IMR-90 (cell line): ENCODE data around the gene MAP1LC3B2. TPM values are rescaled to one million over a fixed set of nuclear protein-coding genes. Genes with fewer than 3 reads are reported as not detected.
A peak's percentile ranks its signal among the peaks of the same experiment; 100 is the strongest.

Experiments used
- ATAC-seq: fragments of 200-7000 bp; cut with Tn5 transposase; 2 replicates; pipeline ENCODE4 v1.9.1; 2020; ENCODE audit warnings: low read depth, mild to moderate bottlenecking, moderate library complexity
- BruUV-seq: library from RNA; stranded (reverse); fragments of 400-500 nt; replicated peaks from 2 replicates; lab custom pipeline; 2021; lab: Mats Ljungman, UMichigan
- CTCF ChIA-PET: fragments of 300-600 bp; formaldehyde crosslinking; extraction: SDS; loops from one replicate; lab custom pipeline; 2021; ENCODE audit warnings: antibody characterized with exemption; lab: Yijun Ruan, JAX
- POLR2A ChIA-PET: fragments of 300-600 bp; sonication (Branson Sonifier 250); formaldehyde crosslinking; loops from one replicate; lab custom pipeline; 2022; ENCODE audit warnings: antibody characterized with exemption; ENCODE audit not compliant: unreplicated experiment; lab: Charles Lee
- DNase-seq: peaks from one replicate; pipeline ENCODE4 v3.0.0; 2013
- H2AFZ ChIP-seq: replicated peaks from 2 replicates; pipeline ENCODE3; 2013; ENCODE audit warnings: low read length, mild to moderate bottlenecking; ENCODE audit not compliant: poor library complexity
- H2AK5ac ChIP-seq: 2 replicates; pipeline ENCODE4 v1.6.1; 2013; ENCODE audit warnings: low read depth, low read length, inconsistent platforms
- H2AK9ac ChIP-seq: replicated peaks from 2 replicates; pipeline ENCODE3; 2013; ENCODE audit warnings: mild to moderate bottlenecking, low read depth, low read length, moderate library complexity; ENCODE audit not compliant: poor library complexity
- H2BK120ac ChIP-seq: 2 replicates; pipeline ENCODE4 v1.6.1; 2013; ENCODE audit warnings: low read depth, low read length, inconsistent platforms
- H2BK15ac ChIP-seq: 3 replicates; pipeline ENCODE4 v1.6.1; 2013; ENCODE audit warnings: low read depth, low read length, inconsistent platforms
- H2BK20ac ChIP-seq: 2 replicates; pipeline ENCODE4 v1.6.1; 2013; ENCODE audit warnings: low read depth, mild to moderate bottlenecking, inconsistent platforms, low read length, moderate library complexity
- H2BK5ac ChIP-seq: 2 replicates; pipeline ENCODE4 v1.6.1; 2013; ENCODE audit warnings: mild to moderate bottlenecking, low read depth, low read length, inconsistent platforms; ENCODE audit not compliant: poor library complexity, severe bottlenecking
- H3K14ac ChIP-seq: replicated peaks from 2 replicates; pipeline ENCODE4 v1.6.1; 2013; ENCODE audit warnings: low read depth, low read length, inconsistent platforms
- H3K18ac ChIP-seq: 2 replicates; pipeline ENCODE4 v1.6.1; 2013; ENCODE audit warnings: low read depth, low read length, control low read depth
- H3K23ac ChIP-seq: 2 replicates; pipeline ENCODE4 v1.6.1; 2013; ENCODE audit warnings: low read depth, low read length, inconsistent platforms
- H3K27ac ChIP-seq: 2 replicates; pipeline ENCODE4 v1.5.1; 2013; ENCODE audit warnings: mild to moderate bottlenecking, control low read depth, low read length; ENCODE audit not compliant: insufficient read depth
- H3K27me3 ChIP-seq: 2 replicates; pipeline ENCODE4 v1.6.1; 2013; ENCODE audit warnings: low read length; ENCODE audit not compliant: control insufficient read depth, insufficient read depth
- H3K36me3 ChIP-seq: 2 replicates; pipeline ENCODE4 v1.6.1; 2013; ENCODE audit warnings: low read length, mixed read lengths; ENCODE audit not compliant: control insufficient read depth, insufficient read depth
- H3K4ac ChIP-seq: 2 replicates; pipeline ENCODE4 v1.6.1; 2013; ENCODE audit warnings: low read depth, low read length, inconsistent platforms
- H3K4me1 ChIP-seq: 2 replicates; pipeline ENCODE4 v1.6.1; 2013; ENCODE audit warnings: low read length, mixed read lengths; ENCODE audit not compliant: control insufficient read depth, insufficient read depth
- H3K4me2 ChIP-seq: 2 replicates; pipeline ENCODE4 v1.6.1; 2013; ENCODE audit warnings: low read depth, mild to moderate bottlenecking, control low read depth, low read length, moderate library complexity
- H3K4me3 ChIP-seq: 2 replicates; pipeline ENCODE4 v1.5.1; 2013; ENCODE audit warnings: low read depth, mild to moderate bottlenecking, control low read depth, low read length, moderate library complexity; ENCODE audit not compliant: insufficient read depth
- H3K56ac ChIP-seq: 2 replicates; pipeline ENCODE4 v1.6.1; 2013; ENCODE audit warnings: low read length, inconsistent platforms; ENCODE audit not compliant: insufficient read depth; ENCODE audit errors: extremely low read depth
- H3K79me1 ChIP-seq, 2 experiments: 2 replicates each; pipeline ENCODE4 v1.6.1; 2013; ENCODE audit warnings: low read length in 2 of 2, inconsistent platforms in 1 of 2, low read depth in 1 of 2
- H3K9ac ChIP-seq: 2 replicates; pipeline ENCODE4 v1.6.1; 2013; ENCODE audit warnings: low read depth, low read length, control low read depth
- H3K9me1 ChIP-seq: 2 replicates; pipeline ENCODE4 v1.6.1; 2013; ENCODE audit warnings: low read length, inconsistent platforms; ENCODE audit not compliant: insufficient read depth
- H3K9me3 ChIP-seq: 2 replicates; pipeline ENCODE4 v1.6.1; 2013; ENCODE audit warnings: low read length; ENCODE audit not compliant: control insufficient read depth, insufficient read depth
- H4K20me1 ChIP-seq: 2 replicates; pipeline ENCODE4 v1.6.1; 2013; ENCODE audit warnings: low read length, inconsistent platforms; ENCODE audit not compliant: insufficient read depth
- H4K5ac ChIP-seq: 2 replicates; pipeline ENCODE4 v1.6.1; 2013; ENCODE audit warnings: mild to moderate bottlenecking, low read depth, low read length, control low read depth
- H4K8ac ChIP-seq, 2 experiments: 2 replicates each; pipeline ENCODE4 v1.6.1; 2013; ENCODE audit warnings: low read depth in 2 of 2, low read length in 2 of 2, control low read depth in 1 of 2, inconsistent platforms in 1 of 2
- H4K91ac ChIP-seq: 2 replicates; pipeline ENCODE4 v1.6.1; 2013; ENCODE audit warnings: low read depth, low read length, inconsistent platforms; ENCODE audit not compliant: insufficient read depth
- CTCF ChIP-seq: conservative IDR thresholded peaks from 2 replicates; pipeline ENCODE4 v1.5.1; 2012; ENCODE audit warnings: mild to moderate bottlenecking, low read depth, low read length, improper control_type of control experiment
- ELK1 ChIP-seq: fragments of 150-350 bp; IDR thresholded peaks from 2 replicates; pipeline ENCODE4 v1.6.1; 2016; ENCODE audit warnings: low read depth, mild to moderate bottlenecking, low read length, moderate library complexity, borderline replicate concordance
- MAFK ChIP-seq: IDR thresholded peaks from 2 replicates; pipeline ENCODE4 v1.6.1; 2012; ENCODE audit warnings: low read depth, low read length, improper control_type of control experiment
- MAZ ChIP-seq: IDR thresholded peaks from 2 replicates; pipeline ENCODE4 v1.6.1; 2012; ENCODE audit warnings: low read depth, mild to moderate bottlenecking, low read length, improper control_type of control experiment, moderate library complexity, borderline replicate concordance
- MXI1 ChIP-seq: IDR thresholded peaks from 2 replicates; pipeline ENCODE4 v1.6.1; 2012; ENCODE audit warnings: low read depth, mild to moderate bottlenecking, low read length, moderate library complexity, borderline replicate concordance
- RAD21 ChIP-seq: IDR thresholded peaks from 2 replicates; pipeline ENCODE4 v1.6.1; 2012; ENCODE audit warnings: low read length, improper control_type of control experiment
- SMC3 ChIP-seq: fragments of 150-350 bp; IDR thresholded peaks from 2 replicates; pipeline ENCODE4 v1.6.1; 2016; ENCODE audit warnings: low read depth, mild to moderate bottlenecking, antibody characterized with exemption, low read length, moderate library complexity
- WGBS, 2 experiments: methylation state at CpG; one replicate each; pipeline versions ENCODE4 v1.1.5 to v1.1.7; 2013; ENCODE audit warnings: missing lambda C conversion rate in 2 of 2; ENCODE audit not compliant: insufficient read length in 1 of 2; ENCODE audit errors: extremely low coverage in 2 of 2; 5-methylcytosine and 5-hydroxymethylcytosine counted together
- dilution Hi-C: fragments of 300-500 bp; cut with HindIII; formaldehyde crosslinking; loops from one replicate; pipeline ENCODE4 v1.14.3; 2018; ENCODE audit warnings: low sequenced_read_pairs; ENCODE audit not compliant: unreplicated experiment
- in situ Hi-C: fragments of 300-500 bp; cut with MboI; formaldehyde crosslinking; loops from 3 replicates; pipeline ENCODE4 v1.14.3; 2019; ENCODE audit warnings: low sequenced_read_pairs, inconsistent platforms, mixed read lengths
- intact Hi-C: fragments of 100-400 bp; cut with micrococcal nuclease; formaldehyde crosslinking; loops from 2 replicates; pipeline ENCODE4 v1.10.0; 2022
- polyA plus RNA-seq, 3 experiments: library from polyadenylated mRNA; depleted of rRNA; stranded (reverse); fragments of >200 nt; gene quantifications; 2 replicates each; pipeline ENCODE4 v1.2.3, GENCODE V29; 2012; ENCODE audit warnings: low replicate concordance in 1 of 3
- total RNA-seq: library from RNA; depleted of rRNA; stranded (reverse); fragments of >200 nt; gene quantifications from 2 replicates; pipeline ENCODE4 v1.2.3, GENCODE V29; 2012

Gene MAP1LC3B2
- total and polyA plus RNA-seq, 2 of the 4 experiments (the other 2 are of a cell fraction), result 1.4 TPM; not detected in 1

- H3K4me2 ChIP-seq, result peak overlapping the region; percentile 43; the same call in 1 of the 2 replicates
Measured at GRCh38 chr12:116599285-116600136, 40.3 kb downstream of the MAP1LC3B2 start.

More at GRCh38 chr12:116599285-116600136, 40.3 kb downstream of the MAP1LC3B2 start:
- H2AK5ac ChIP-seq, result peak overlapping the region; percentile 54
- ChIA-PET CTCF (interaction anchor here (0.6 to 1.4 kb wide), 5 partner anchors 210 to 415 kb away, joined by 3 to 4 read pairs (median 4); no protein-coding TSS in a partner anchor), POLR2A (no interaction called here)
- peak overlapping the region; percentile 8; the same call in 1 of the 2 replicates for H3K9ac ChIP-seq
- no TSS peak for BruUV-seq
- H3K14ac ChIP-seq, result peak overlapping the region; percentile 89
- 5% methylated on average over 4 of the region's 30 CpGs; no CpG with 5 or more reads in 1 of the 2 experiments for WGBS, 2 experiments
- H3K56ac ChIP-seq, result peak overlapping the region; percentile 22; the same call in 1 of the 2 replicates
- H2BK120ac ChIP-seq, result peak overlapping the region; percentile 95
- dilution Hi-C loops (no loop called here), intact Hi-C loops (loop anchor here (1.0 to 5.0 kb wide), 5 partner anchors 167 to 602 kb away; partner anchors contain the start of gene MED13L), in situ Hi-C loops (loop anchor here (10.0 kb wide), 2 partner anchors 315 to 605 kb away; no protein-coding TSS in a partner anchor)
- DNase-seq, result peak; percentile 58
- H3K79me1 ChIP-seq, result no peaks in the 10 kb centered on the region
- peak overlapping the region; percentile 87; the same call in 2 of the 3 replicates for H2BK15ac ChIP-seq
- peak overlapping the region; percentile 80 for H2AK9ac ChIP-seq
- H3K36me3 ChIP-seq, result no peaks in the 10 kb centered on the region
- peaks cover 12% of the 10 kb centered on the region for H3K9me1 ChIP-seq
- H4K91ac ChIP-seq, result peak overlapping the region; percentile 89
- TF ChIP-seq RAD21 (peak; percentile 64), MAZ (peak; percentile 74; the same call in 1 of the 2 replicates), SMC3 (peak; percentile 56), ELK1 (no peak), MXI1 (no peak), CTCF (peak; percentile 61), MAFK (no peak)
- H3K27me3 ChIP-seq, result no peaks in the 10 kb centered on the region; the same call in 1 of the 2 replicates
- H4K5ac ChIP-seq, result no peak overlapping the region
- H3K9me3 ChIP-seq, result no peaks in the 10 kb centered on the region
- peak overlapping the region; percentile 89 for H2BK20ac ChIP-seq
- H4K20me1 ChIP-seq, result no peaks in the 10 kb centered on the region
- no peak overlapping the region; the same call in 1 of the 2 replicates for H3K18ac ChIP-seq
- ATAC-seq, result peak; percentile 93
- peak overlapping the region; percentile 94 for H2AFZ ChIP-seq
- H2BK5ac ChIP-seq, result no peak overlapping the region
- H3K27ac ChIP-seq, result peak overlapping the region; percentile 61
- peak overlapping the region; percentile 80 to 85; a peak in 3 of 4 replicates for H4K8ac ChIP-seq
- H3K4ac ChIP-seq, result peak overlapping the region; percentile 90
- H3K23ac ChIP-seq, result peak overlapping the region; percentile 78
- H3K4me3 ChIP-seq, result no peak overlapping the region
- peaks cover 11% of the 10 kb centered on the region for H3K4me1 ChIP-seq
